GM19372 (cell line): ENCODE measurements around the gene GUCA2A.
"Not testable (repeated sequence)": the region's sequence is repeated elsewhere in the genome, so short reads cannot be mapped to it uniquely, and the experiment has no call there.

Experiments
- ATAC-seq: cut with Tn5 transposase; IDR thresholded peaks from one replicate; pipeline ENCODE4 v1.9.1; 2021; ENCODE audit warnings: mild to moderate bottlenecking, low read depth, moderate library complexity; ENCODE audit not compliant: unreplicated experiment

GUCA2A gene, protein sequence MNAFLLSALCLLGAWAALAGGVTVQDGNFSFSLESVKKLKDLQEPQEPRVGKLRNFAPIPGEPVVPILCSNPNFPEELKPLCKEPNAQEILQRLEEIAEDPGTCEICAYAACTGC

DNA sequence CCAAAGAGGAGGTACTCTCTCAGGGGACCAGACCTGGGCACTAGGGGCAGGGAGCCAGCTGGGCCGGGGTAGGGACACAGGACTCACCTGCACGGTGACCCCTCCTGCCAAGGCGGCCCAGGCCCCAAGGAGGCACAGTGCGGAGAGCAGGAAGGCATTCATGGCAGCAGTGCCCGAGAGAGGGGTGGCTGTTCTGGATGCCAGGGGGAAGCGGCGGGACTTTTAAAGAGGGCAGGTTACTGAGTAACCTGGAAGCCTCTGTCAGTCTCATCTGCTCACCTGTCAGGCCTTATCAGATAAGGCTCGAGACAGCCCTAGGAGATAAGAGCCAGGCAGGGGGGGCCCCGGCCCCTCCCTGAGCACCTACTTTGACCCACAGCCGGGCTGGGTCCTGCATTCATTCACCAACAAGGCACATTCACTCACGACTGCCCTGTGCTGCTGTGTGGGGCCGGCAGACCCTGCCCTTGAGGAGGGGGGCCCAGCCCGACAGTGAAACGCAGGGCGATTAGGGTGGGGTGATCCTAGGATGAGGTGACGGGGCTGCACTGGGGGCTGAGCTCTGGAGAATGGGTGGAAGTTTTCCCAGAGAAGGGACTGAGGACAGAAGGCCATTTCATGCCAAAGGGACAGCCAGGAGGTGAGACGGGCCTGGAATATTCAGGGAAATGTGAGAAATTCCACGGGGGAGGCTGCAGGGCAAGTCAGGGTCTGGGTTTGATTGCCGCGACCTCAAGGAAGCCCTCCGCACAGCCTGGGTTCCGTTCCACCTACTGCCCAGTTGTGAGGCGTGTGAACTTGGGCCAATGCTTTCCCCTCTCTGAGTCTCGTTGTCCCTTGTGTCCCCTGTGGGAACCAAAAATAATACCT is at the start of gene GUCA2A:
TSS of gene GUCA2A (minus strand) at position 195 of the 870 bp plus-strand sequence. CDS start at position 162, 33 bp downstream.
- no peak for ATAC-seq

DNA sequence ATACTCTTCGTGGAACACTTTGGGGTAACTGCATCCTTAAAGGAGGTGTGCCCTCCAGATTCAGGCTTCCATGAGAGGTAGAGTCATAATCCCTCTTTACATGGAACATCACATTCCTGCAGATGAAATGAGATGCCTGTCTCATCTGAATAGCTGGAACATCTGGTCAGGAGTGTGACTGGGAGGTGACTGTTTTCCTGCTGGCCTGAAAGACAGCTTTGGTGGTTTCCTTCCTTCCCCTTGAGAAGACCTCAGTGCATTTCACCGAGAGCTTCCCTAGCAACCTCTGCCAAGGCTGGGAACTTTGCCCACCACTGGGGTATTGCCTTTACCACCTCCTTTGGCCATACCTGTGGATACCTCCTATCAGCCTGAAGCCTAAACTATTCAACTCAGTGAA is 46.7 kb upstream of the GUCA2A start:
- no peak for ATAC-seq

DNA sequence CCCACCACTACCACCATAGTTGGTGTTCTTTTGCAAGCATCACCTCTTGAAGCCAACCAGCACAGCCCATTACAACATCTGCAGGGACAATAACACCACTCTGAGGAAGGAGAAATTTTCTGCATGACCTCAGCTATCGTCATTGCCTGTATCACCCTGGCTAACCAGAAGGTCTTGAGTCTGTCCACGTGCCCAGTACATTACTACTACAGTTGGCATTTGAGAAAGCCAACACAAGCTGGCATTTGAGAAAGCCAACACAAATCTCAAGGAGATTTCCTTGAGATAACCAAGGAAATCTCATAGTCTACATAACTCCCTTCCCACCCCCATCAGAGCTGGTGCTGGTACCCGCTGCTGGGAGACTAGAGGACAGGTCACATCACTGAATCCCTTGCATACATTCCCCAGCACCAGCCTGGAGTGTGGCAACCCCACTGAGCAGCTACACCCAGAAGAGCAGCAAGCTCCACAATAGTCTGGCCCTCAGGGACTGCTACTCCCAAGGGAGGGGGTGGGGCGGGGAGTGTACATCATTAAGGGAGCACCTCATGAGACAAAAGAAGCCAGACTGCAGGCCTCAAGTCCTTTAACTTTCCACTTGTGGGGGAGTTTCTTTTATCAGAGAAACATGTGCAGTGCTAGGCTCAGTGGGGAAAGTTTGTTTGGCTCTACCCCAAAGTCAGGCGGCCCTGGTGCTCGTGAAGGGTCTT is 46.0 kb upstream of the GUCA2A start:
- ATAC-seq, result no peak

DNA sequence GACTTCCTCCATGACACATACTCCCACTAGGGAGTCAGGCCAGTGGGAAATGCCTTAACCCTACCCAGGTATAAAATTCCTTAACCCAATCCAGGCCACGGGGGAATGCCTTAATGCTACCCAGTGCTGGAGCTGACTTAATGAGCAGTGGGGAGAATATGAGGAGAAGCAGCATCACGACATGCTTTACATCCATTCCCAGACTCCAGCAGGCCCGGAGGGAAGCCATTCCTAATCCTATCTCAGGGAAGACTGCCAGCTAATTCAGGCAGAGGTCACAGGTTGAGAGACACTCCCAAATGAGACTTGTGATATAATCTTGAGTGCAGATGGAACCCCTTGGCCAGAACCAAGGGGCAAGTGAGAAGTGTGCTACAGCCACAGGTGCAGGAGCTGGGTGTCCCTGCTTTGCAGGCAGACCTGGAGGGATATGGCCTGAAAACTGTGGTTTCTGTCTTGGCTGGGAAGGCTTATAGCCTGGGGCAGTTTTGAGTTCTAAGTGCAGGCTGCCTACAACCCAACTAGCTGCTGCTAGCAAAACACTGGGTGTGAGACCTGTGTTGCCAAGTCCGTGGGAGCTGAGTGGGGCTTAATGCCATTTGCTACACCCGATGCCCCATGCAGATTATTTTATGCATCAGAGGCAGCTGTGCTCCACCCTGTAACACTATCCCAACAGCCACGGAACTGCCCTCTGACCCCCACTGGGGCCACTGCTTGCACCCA is 45.1 kb upstream of the GUCA2A start:
- no peak for ATAC-seq

DNA sequence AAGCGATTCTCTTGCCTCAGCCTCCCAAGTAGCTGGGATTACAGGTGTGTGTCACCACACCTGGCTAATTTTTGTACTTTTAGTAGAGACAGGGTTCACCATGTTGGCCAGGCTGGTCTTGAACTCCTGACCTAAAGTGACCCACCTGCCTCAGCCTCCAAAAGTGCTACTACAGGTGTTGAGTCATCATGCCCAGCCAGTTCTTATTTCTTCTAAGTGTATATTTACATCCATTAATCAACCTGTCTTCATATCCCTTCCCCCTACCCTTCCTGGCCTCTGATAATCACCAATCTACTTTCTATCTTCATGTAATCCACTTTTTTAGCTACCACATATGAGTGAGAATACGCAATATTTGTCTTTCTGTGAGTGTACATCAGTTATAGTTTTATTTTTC is 42.4 kb upstream of the GUCA2A start:
- ATAC-seq, result not testable (repeated sequence)

DNA sequence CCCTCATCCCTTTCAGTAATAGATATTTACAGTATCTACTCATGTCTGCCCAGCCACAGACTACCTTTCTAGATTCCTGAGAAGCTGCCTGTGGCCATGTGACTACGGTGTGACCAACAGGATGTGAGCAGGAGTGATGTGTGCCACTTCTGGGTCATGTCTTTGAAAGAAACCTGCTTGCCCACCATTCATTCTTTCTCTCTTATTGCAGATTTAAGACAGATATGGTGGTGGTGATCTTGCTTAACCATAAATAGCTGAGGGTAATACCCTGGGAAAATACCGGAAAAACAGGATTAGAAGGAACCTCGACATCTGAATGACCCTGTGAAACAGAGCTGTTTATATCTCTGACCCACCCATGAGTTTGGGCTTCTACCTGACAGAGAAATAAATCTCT is 41.6 kb upstream of the GUCA2A start:
- ATAC-seq, result no peak

DNA sequence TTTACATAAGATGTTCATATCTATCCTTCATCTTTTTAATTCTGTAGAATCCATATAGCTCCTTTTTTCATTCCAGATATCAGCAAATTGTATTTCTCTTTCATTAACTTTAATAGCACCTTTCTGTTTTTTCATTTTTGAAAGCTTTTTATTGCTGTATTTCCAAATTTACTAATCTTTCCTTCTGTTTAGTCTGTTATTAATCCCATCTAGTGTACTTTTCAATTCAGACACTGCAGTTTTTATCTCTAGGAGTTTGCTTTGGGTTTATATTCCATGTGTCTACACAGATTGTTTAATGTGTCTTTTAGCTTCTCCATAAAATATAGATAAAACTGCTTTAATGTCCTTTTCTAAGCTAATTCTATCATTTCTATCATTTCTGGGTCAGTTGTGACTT is 37.4 kb upstream of the GUCA2A start:
- ATAC-seq, result no peak

DNA sequence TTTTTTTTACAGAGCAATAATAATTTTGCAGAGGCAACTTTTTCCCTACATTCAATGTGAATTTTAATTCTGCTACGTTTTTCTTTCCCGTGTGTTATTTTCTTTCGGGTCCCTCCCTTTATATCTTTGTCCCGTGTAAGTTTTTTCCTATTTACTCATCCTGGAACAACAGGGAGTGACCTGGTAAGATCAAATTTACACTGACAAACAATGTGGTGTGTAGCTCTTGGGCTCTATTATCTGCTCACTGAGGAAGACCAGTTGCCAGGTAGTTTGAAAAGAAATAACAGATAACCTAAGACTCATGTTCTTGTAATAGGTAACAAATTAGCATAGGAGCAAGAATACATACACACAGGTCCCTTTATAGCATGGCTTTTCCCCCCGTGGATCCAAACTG is 33.7 kb upstream of the GUCA2A start:
- no peak for ATAC-seq

DNA sequence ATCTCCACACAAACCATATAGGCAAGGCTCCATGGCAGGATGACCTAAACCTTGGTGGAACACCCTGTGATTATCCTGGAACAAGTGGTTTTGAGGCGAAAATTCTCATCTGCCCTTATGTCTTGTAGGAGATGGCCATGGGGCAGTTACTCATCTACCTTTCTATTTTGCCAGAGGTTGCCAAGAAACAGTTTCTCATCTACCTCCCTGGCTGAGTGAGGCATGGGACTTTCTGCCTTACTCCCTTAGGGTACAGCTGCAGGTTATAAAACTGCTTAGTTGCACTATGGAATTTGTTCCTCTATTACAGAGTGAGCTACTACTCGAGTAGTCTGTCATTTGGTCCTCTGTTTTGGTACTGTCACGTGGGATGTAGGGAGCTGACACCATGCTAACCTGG is 31.3 kb upstream of the GUCA2A start:
- ATAC-seq, result no peak

DNA sequence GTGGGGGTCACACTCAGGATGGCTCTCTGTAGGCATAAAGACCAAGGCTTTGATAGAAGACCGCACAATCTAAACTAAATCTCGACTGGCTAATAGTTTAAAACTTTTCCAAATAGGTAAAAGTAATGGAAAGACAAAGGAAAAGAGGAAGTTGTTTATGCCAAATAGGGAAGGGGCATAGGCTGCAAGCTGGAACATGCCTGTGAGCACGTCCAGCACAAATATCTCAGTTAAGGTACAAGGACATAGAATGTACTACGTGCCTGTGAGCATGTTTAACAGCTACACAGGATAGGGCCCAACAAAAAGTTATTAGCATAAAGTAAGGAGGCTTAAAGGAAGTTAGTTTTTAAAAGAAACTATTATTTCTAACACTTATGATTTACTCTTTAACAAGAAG is 27.6 kb upstream of the GUCA2A start:
- no peak for ATAC-seq

DNA sequence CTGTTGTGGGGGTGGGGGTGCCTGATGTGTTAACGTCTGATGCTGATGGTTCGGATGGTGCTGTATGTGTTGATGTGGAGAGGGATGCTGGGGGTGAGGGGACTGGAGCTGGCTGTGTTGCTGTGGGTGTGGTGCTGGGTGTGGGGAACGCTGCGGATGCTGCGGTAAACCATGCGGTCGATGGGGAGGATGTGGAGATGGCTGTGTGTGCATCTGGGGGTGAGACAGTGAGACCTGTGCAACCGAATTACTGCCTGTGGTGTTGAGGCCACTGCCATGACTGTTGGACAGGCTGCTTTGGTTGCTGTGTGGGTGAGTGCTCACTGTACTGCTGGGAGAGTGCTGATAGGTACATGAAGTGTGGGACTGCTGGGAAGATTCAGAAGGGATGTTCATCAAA is 26.8 kb upstream of the GUCA2A start:
- ATAC-seq, result no peak

DNA sequence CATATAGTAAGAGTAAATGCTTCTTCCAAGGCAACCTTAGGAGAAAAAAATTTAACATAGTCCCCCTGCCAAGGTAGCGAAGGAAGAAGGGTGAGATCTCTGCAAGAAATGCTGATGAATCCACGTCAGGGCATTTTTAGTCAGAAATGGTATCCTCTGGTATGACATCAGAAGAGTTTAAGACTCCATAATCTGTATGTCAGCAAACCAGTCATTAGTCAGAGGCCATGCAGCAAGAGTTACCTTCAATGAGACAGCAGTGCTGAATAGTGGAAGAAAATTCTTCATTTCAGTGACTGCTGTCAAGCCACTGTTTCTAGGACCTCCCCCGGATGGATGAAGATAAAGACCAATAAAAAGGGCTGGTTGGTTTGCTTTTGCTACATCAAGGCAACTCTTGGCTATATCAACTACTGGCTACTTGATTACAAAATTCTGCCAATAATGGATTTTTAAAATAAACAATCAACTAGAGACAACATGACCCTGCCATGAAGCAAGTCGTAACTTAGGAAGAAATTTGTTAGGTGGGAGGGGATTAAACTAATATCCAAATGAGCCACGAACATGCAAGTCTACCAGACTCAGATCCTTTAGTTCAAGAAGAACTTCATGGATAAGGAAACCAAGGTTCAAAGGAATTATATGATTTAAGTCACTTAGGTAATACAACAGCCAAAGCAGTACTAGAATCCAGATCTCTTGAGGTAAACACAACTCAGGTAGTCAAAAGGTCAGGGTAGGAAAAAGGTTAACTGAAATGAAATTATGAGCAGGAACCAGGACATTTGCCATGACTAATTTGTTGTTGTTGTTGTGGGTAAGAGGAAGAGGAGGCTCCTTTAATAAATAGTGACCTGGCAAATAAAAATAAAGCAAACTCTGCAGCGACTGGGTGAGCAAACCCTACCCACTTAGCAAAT is 25.6 kb upstream of the GUCA2A start:
- no peak for ATAC-seq

DNA sequence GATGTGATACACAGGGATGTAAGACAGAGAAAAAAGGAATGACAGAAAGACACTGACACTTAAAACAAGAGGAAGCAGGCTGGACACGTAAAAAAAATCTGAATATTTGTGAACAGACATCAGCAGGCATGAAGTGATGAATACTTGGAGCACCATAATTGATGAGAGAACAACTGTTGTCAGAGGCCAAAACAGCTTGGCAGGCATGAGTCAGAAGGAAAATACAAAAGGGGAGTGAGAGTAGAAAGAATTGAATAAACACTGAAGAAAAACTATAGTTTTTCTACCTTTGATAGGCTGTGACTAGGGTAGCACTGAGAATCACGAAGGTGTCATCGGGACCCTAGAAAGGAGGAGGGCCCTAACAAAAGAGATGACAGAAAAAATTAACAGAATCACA is 21.6 kb upstream of the GUCA2A start:
- ATAC-seq, result no peak

DNA sequence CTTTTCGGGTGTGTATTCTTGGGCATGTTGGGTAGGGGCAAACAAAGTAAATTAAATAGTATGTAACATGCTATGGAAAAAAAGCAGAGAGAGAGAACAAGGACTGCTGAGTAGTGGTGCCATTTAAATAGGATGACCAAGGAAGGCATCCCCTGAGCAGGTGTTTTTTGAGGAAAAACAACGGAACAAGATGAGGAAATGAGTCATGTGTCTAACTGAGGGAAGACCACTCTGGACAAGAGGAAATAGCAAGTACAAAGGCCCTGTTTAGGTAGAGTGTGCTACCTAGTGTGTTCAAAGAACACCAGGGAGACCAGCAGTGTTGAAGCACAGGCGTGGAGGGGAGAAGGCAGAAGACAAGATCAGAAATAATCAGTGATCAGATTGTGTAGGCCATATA is 20.1 kb upstream of the GUCA2A start:
- no peak for ATAC-seq

DNA sequence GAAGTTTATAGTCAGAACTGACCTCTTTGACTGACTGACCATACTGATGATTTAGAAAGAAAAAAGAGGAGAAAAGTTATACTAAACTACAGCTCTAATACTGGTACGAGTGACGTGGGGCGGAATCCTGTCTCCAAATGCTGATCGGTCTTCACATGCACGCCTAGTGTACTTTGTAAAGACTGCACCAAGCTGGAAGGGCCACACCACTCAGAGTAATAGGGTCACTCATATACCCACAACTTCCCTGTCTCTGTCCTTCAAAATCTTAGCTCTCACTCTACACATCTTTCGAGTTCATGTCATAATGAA is 19.4 kb upstream of the GUCA2A start:
- no peak for ATAC-seq

DNA sequence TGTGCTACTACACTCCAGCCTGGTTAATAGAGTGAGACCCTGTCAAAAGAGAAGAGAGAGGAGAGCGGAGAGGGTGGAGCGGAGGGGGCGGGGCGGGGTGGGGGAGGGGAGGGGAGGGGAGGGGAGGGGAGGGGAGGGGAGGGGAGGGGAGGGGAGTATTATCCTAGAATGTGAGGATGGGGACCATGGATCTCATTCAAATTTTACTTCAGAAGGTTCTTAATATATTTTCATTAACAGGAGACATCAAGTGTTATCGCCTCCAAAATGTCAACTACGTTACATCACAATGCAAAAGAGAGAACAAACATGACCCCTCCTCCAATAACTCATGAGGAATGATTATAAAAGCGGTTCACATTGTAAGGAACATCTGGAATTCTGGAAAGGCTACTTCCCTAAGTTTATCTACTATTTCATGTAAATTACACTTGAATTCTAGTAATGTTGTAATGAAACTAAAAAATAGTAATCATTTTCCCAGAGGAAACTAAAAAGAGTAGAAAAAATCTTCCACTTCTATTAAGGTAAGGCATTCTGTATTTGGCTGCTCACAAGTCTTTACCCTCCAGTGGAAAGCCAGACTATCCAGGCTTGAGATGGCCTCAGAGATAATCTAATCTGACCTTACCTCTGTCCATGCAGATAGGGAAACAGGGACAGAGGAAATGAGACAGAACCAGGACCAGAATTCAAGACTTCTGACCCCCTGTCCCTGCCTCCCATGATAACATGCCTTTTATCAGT is 18.8 kb upstream of the GUCA2A start:
- ATAC-seq, result no peak

DNA sequence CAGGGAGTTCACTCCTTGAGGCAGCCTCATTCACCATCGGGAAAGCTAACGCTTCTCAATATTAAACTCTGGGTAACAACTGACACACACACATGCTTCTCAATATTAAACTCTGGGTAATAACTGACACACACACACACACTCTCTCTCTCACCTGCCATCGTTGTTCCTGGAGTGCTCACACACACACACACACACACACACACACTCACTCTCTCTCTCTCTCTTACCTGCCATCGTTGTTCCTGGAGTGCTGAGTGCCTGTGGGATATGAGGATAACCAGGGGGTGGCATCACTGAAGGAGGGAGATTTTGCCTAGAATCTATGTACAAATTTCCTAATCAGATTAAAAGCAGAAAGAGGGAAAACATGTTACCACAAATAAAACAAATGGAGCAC is 17.1 kb upstream of the GUCA2A start:
- ATAC-seq, result no peak

DNA sequence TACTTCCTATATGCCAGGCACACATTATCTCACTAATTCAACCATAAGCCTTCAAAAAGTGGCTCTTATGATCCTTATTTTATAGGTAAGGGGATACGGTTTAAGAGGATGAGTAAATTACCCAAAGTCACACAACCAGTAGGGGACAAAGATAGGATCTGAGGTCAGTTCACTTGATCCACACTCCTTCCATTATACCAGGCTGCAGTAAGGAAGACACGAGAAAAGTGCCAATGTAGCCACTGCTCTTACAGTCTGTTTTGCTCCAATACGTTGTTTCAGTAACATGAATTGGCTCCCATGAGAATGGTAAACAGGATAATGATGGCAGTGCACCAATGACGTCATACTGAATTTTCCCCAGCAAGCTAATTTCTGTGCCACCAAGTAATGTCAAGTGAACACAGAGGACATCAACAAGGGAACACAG is 15.4 kb upstream of the GUCA2A start:
- no peak for ATAC-seq

DNA sequence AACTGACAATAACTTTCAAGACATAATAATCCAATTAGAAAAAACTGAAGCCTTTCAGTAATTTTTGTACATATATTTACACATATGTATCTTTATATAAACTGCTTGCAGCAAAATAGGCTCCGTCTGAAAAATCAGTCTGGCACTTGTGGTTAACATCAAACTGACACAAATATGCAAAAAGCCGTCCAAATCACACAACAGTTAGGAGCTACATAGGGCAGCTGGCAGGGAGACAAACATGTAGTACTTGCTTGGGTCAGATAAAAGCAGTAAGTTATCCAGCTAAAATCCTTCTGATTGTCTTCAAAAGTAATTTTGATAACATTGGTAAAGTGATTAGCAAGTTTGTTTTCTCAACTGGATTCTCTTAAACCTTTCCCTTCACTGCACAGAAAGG is 14.7 kb upstream of the GUCA2A start:
- ATAC-seq, result no peak
